GM19372 (cell line): ENCODE data around the gene DMBT1.

Source experiments
- ATAC-seq: cut with Tn5 transposase; IDR thresholded peaks from one replicate; pipeline ENCODE4 v1.9.1; 2021; ENCODE audit warnings: mild to moderate bottlenecking, low read depth, moderate library complexity; ENCODE audit not compliant: unreplicated experiment

DMBT1 gene

GRCh38 chr10:122546242-122546641 lies 14.3 kb upstream of the DMBT1 start:
- no peak for ATAC-seq

DNA sequence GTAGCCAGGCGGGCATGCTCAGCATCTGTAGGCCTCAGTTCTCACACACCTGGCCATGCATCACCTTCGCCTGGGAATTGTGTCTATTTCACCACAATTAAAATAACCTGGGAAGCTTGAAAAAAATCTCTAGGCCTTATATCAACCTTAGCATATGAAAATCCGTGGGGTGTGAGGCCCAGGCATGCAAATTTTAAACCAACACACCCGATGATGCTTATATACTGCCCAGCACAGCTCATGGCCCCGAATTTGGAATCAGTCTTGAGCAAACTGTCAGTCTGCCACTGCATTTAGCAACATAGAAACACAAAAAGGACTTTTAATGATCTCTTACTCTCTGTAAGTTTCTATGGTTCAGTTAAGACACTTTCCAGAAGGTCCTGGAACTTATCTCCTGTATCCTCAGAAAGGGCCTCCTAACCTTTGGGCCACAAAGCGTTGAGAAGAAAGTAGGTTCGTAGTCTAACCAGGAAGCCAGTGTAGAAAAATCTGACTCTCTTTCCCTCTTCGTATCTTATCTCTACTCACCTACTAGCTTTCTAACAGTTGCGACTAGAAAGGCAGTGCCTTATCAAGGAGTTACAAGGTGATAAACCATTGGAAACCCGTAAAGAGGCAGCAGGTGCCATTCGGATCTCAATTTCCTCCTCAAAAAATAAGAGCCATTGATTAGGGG lies 12.0 kb upstream of the DMBT1 start:
- no peak for ATAC-seq

GRCh38 chr10:122549636-122550035 lies 10.9 kb upstream of the DMBT1 start:
- no peak for ATAC-seq

DNA sequence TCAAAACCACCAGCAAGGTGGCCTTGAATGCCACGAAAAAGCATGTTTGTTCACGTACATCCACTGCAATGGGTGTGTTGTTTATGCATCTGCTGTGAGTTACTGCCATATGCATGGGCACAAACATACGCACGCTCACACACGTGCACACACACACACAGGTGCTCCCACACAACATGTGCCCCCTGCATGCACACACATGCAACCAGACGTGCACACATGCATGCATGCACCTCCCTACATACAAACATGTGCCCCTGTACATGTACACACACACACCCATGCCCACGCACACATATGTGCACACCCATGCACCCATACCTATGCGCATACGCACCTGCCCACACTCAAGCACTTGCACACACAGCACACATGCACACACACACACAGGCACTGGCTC lies 10.1 kb upstream of the DMBT1 start:
- ATAC-seq: no peak

GRCh38 chr10:122550983-122551382 lies 9.6 kb upstream of the DMBT1 start:
- ATAC-seq: no peak

DNA sequence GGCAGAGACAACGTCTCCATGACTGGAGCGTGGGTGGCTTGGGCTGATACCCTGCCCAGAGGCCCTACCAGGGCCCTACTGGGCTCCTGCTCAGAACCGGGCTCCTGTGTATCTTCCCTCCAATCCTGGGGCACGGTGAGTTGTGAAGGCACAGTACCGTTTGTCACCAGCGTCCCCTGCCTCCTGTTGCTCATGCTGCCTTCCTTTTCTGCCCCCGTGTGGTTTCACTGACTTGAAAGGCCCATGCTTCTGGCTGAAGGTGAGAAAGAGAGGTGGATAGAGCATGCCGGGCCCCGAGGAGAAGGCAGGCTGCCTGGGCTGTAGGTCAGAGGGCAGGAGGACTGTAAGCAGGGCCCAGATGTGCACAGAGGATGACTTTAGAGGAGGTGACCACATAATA lies 9.1 kb upstream of the DMBT1 start:
- no peak for ATAC-seq

GRCh38 chr10:122553341-122553740 lies 7.2 kb upstream of the DMBT1 start:
- no peak for ATAC-seq

GRCh38 chr10:122554131-122555036 lies 6.2 kb upstream of the DMBT1 start:
- ATAC-seq: no peak

DNA sequence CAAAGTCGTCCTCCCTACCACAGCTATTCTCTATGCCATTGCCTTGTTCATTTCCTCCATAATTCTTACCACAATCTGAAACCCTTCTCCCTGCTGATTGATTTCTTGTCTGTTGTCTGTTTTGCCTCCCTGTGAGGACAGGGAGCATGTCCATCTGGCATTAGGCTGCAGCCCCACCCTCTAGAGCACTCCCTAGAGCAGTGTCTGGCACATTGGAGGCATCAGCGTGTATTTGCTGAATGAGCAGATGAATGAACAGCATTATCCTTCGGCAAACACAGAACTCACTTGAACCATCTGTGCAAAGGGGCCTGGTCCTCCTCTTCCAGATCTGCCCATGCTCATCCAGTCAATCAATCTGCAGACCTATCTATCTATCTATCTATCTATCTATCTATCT lies 5.1 kb upstream of the DMBT1 start:
- no peak for ATAC-seq

- ATAC-seq: no peak
Observed at GRCh38 chr10:122557516-122557915, 3.0 kb upstream of the DMBT1 start.

- no peak for ATAC-seq
Observed at GRCh38 chr10:122558452-122558851, 2.1 kb upstream of the DMBT1 start.

GRCh38 chr10:122559228-122559627 lies 1.3 kb upstream of the DMBT1 start:
- no peak for ATAC-seq

- ATAC-seq: no peak
Observed at GRCh38 chr10:122561212-122561611, 658 bp downstream of the DMBT1 start.

DNA sequence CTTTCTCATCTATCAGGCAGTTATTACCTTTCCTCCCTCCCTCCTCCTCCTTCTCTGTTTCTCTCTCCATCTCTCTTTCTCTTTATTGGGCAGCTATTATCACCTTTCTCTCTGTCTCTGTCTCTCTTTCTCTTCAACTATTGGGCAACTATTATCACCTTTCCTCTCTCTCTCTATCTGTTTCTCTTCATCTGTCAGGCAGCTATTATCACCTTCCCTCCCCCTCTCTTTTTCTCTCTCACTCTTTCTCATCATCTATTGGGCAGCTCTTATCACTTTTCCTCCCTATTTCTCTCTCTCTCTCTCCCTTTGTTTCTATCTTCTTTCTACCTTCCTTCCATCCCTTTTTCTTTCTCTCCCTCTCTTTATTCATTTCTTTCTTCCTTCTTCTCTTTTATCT lies 1.2 kb downstream of the DMBT1 start:
- ATAC-seq: no peak

DNA sequence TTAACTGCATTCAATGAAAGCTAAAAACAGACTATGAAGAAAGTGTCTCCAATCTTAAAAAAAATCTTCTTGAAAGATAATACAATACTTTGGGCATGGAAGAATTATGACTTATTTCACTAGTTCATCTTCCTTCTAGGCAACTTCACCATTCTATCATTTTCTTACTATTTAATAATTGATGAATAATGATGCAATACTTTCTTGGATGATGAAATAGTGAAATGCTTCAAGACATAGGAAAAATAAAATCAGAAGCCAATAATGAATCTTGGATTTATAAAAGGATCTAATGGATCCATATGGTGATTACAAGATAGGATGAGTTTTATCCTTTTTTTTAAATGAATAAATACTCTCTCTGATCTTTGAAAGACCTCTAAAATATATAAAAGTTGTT lies 4.4 kb downstream of the DMBT1 start:
- ATAC-seq: no peak

- no peak for ATAC-seq
Observed at GRCh38 chr10:122565766-122566206, 5.2 kb downstream of the DMBT1 start.

- no peak for ATAC-seq
Observed at GRCh38 chr10:122566632-122567031, 6.1 kb downstream of the DMBT1 start.

DNA sequence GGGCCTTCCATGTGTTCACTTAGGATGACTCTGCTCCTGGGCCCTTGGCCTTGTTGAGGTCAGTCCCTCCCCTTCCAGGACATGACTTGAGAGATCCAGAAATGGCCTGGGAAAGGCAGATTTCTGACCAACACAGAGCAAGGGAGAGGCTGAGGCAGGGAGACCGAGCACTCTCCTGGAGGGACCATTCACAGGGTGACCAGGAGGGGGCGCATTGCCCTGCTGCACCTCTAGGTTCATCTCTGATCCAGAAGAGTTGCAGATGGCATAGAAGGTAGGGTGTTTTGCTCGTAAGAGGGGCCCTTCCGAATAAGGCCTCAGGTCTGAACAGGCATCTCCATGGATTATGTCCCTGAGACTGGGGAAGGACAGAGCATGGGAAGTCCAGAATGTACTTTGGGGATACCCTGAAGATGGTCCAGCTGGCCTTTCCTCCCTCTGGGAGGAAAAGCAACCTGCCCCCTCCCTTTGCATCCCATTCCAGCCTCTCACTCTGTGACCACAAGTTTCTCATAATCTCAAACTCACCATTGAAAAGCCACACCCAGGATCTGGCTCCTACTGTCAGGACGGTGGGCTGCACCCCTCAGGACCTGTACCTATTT lies 6.6 kb downstream of the DMBT1 start:
- no peak for ATAC-seq

GRCh38 chr10:122568551-122568950 lies 8.0 kb downstream of the DMBT1 start:
- ATAC-seq: no peak

DNA sequence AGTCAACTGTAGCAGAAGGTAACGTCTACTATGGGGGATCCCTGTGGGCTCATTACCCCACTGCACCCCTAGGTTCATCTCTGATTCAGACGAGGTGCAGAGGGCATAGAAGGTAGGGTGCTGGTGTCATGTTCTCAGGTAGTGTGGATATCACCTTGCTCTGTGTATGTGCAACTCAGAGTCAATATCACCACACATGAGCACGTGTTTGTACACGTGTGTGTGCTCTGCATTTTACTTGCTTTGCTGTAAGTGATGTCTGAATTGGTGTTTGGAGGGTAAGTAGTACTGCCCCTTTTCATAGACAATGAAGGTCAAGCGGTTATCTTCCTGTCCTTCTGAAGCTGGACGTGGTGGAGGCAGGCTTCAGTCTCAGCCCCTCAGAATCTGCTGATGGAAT lies 10.4 kb downstream of the DMBT1 start:
- ATAC-seq: no peak

DNA sequence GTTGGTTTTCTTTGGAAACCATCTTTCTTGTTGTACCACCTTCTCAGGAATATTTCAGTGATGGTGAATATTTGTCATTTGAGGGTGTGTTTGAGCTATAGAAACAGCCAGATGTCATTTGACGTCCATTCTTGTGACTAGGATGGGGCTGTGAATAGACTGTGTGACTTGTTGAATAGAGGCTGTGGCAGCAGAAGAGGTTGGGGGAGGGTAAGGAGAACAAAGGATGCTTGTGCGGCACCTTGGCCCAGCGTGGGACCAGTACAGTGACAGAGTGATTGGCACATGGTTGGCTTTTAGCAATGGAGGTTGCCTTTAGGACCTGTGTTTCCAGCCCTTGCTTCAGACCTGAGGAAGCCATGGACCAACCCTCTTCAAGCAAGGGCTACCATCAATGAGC lies 11.3 kb downstream of the DMBT1 start:
- ATAC-seq: no peak
